HCEC 1CT (cell line): ENCODE data around the gene CCR9.

Source experiments
- DNase-seq: peaks from one replicate; pipeline ENCODE4 v3.0.0-alpha.2; 2017

The CCR9 gene

DNA sequence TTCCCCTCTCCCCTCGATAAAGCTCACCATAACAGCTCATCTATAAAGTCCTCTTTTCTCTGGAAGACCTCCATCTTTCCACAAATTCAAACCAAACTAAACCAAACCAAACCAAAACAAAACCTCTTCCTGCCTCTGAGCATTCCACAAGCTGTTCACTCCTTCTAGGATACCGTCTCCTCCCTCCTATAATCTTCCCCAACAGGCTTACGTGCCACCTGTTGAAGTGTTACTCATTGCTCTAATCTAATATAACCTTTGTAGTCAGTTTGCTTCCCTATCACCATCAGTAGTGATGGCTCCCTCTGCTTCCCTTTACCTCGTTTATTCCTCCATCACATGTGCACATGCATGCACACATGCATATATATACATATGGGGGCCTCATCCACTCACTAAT lies 12.7 kb upstream of the CCR9 start:
- no peak for DNase-seq

DNA sequence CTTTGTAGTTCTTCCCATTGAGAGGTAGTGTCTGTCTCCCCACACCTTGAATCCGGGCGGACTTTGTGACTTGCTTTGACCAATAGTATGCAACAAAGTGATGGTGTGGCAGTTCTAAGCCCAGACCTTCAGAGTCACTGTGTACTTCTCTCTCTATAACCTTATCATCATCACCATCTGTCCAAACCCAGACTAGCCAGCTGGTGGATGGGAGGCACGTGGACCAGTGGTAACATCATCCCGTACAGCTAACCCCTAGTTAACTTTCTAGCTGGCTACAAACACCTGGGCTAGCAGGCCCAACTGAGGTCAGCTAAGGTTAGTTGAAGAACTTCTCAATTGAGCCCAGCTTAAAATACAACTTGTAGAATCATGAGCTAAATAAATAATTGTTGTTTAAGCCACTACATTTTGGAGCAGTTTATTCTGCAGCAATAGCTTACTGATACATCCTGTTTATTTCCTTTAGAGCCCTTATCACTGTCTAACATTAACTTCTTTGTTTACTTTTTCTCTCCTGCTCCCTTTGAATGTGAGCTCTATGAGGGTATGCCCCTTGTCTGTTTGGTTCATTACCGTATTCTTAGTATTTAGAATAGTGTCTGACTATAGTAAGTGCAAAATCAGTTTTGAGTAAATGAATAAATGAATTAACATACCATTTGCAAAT lies 11.5 kb upstream of the CCR9 start:
- DNase-seq: no peak

DNA sequence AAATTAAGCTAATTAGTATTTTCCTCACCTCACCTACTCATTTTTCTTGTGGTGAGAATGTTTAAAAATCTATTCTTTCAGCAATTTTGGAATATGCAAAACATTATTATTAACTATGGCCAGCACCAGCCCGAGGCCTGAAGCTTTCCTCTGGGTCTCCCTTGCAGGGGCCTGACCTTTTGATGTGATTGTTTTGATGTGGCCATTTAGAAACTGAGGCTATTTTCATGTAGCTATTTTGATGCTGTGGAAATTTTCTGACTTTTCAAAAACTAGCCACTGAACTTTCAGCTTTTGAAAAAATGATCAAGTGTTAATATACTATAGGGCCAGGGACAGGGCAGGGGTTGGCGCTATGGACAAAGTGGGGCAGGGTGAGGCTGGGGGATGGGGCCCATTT lies 8.2 kb upstream of the CCR9 start:
- no peak for DNase-seq

DNA sequence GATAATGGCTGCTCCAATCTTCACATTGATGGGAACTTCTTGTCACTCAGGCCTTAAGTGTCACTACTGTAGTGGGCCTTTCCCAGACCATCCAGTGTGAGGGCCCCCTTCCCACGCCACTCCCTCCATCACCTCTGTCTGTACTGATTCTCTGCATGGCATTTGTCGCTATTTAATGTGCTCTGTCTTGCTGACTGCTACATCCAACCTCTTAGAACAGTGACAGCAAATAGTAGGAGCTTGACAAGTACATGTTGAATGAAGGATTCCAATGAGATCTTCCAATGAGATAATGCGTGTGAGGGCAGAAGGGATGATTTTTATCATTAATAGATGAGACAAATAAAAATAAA lies 5.6 kb upstream of the CCR9 start:
- no peak for DNase-seq

DNA sequence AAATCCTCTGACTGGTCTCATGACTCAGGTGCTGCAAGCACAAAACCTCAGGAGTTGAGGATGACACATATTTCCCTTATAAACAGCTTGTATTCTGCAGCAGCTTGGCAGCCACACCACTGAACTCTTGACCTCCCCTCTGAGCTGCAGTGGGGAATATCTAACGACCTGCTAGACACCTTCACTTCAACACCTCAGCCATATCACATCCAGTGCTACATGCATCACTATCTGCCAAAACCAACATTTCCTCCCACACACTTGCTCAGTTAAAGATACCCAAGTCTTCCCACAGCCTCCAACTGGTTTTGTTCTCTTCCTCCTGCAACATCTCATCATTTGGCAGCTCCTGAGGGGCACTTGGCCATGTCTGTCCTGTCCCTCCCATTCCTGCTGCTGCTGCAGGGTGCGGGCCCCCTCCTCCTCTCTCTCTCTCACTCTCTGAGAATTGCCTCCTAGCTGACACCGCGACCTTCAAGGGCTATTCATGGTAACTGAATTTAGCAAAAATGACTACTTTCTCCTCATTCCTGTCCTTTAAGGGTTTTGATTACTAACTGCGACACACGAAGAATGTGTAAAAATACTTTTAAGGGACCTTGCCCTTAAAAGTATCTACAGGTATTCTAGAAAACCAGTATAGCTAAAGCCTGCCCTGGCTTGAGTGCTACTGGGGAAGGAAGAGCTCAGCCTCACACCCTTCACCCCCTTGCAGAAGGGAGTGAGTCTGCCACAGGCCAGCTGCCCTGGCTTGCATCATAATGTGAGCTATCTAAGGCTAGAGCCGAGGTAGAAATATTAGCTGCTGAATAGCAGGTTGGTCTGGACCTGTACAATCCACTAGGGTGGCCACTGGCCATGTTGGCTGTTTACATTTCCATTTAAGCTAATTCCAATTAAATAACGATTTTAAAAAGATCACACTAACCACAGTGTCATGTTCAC lies 5.0 kb upstream of the CCR9 start:
- DNase-seq: peak; percentile 4

DNA sequence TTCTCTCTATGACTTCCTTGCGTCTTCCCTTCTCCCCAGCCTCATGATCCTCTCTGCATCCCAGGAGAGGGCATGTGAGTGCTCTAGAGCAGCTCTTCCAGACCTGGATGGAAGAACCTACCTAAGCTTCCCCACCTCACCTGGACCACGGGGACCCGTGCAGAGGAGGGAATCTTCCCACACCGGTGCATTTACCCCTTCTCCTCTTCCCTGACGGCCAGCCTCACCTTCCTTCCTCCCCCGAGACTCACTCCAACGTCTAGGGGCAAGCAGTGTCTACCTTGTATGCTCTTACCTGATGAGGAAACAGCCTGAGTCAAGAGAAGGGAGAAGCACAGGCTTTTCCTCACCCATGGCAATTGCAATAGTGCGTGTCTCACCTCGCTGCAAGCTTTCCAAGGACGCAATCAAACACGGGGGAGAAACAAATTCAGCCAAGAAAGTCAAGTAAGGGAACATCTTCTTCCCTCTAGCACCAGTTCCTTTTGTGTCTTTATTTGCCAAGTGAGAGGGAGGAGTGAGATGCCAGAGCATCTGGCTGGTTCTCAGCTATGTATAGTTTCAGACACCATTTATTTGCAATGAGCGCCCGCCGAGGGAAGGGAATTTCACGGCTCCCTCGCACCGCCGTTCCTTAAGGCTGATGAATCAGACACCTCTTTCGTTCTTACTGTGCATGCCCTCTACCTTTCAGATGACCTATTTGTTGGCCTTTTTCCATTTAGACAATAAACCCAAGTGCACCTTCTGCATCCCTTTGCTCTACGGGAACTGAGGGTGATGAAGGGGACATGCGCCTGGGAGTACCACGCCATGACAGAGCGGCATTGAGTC lies 1.8 kb upstream of the CCR9 start:
- no peak for DNase-seq

DNA sequence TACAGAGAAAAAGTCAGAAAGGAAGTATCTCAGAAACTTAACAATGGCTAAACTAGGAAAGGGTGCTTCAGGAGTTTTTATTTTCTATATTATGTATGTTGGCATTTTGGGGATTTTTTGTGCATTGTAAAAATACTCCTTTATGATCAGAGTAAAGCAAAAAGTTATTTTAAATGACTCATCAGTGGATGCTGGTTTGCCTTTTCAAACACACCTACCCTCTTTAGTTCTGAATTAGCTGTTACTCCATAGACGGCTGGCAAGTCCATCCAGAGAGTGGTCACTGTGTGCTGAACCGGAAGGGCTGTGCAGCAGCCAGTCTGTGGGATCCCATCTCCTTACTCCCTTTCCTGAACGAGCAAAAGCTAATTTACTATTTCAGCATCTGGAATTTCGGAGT lies 942 bp downstream of the CCR9 start:
- no peak for DNase-seq

DNA sequence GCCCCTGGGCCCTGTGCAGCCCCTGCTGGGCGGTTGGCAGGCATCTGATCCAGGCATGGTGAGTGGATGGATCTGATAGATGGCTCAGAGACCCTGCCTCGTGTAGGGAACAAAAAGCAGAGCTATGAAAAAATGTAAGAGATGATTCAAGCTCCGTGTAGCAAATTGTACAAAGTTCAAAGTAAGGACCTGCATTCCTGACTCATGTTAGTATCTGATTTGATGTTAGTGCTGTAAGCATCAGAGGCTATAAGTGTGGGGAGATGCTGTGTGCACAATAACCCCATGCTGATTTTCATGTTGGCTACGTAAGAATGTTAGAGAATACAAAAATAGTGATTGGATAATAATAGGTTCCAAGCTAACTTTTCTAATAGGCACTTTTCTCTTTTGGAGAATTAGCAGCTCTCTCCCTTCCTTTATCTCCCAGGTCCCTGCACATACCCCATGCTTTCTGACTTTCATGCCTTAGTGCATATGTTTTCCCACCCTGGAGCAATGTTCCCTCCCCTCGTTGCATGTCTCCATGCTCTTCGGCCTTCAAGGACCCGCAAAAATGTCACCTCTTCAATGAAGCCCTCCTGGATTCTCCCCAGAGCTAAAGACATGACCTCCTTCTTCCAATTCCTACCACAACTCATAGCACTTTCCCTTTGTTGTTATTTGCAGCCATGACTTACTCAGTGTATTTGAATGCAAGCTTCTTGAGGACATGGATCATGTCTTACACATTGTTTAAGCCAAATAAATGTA lies 1.6 kb downstream of the CCR9 start:
- no peak for DNase-seq

DNA sequence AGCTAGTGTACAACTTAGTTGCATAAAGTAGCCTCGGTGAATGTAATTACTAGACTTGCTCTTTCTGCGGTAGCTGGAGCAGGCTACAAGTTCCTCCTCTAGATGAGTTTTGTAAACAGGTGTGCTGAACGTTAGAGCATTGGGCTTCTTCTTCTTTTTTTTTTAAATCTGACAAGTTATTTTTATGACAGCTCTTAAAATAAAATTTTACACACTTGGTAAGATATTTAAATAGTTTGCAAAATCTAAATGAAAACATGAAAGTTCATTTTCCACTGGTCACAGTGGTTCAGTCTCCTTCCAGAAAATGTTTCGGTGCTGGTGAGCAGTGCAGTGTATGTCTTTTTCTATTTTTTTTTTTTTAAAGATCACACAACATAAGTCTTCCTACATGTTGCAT lies 3.0 kb downstream of the CCR9 start:
- DNase-seq: no peak

DNA sequence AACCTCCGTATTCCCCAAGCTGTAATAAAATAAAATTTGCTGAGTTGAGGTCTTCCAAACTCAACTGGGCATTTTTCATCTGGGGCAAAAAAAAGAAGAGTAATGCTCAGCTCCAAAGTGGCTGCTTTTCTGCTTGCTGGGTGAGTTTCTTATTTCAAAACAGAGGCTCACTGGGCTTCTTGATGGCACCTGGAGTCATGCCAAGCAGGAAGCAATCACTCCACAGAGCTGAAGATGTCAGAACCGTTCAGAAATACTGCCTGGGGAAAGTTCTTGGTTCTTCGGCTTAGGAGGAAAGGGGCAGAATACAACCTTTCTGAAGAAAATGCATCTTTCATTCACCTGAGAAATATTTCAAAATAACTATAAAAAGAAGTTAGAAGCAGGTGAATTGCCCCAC lies 4.1 kb downstream of the CCR9 start:
- DNase-seq: no peak

DNA sequence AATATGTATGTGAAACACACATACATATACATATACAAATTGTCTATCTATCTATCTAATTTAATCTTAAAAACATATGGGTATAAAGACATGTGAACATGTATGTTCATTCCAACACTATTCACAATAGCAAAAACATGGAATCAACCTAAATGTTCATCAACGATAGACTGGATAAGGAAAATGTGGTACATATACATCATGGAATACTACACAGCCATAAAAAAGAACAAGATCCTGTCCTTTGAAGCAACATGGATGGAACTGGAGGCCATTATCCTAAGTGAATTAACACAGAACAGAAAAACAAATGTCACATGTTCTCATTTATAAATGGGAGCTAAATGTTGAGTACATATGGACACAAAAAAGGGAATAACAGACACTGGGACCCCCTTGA lies 5.8 kb downstream of the CCR9 start:
- DNase-seq: no peak

DNA sequence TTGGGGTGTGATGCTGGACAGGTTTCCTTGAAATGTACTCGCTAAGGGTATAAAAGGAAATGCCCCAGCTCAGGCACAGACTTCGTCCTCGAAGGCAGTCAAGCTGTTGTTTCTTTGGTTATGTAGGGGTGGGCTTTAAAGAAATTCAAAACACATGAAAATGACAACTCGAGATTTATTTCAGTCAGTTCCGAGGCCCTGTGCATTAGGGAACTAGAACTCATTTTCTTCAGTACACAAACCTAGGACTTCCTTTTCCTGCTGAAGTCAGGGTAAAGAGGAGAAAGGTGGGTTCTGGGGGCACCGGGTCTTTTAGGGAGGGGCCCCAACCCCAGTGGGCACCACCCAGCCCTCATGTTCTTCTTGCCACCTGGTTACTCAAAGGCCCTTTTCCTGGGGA lies 7.7 kb downstream of the CCR9 start:
- no peak for DNase-seq

DNA sequence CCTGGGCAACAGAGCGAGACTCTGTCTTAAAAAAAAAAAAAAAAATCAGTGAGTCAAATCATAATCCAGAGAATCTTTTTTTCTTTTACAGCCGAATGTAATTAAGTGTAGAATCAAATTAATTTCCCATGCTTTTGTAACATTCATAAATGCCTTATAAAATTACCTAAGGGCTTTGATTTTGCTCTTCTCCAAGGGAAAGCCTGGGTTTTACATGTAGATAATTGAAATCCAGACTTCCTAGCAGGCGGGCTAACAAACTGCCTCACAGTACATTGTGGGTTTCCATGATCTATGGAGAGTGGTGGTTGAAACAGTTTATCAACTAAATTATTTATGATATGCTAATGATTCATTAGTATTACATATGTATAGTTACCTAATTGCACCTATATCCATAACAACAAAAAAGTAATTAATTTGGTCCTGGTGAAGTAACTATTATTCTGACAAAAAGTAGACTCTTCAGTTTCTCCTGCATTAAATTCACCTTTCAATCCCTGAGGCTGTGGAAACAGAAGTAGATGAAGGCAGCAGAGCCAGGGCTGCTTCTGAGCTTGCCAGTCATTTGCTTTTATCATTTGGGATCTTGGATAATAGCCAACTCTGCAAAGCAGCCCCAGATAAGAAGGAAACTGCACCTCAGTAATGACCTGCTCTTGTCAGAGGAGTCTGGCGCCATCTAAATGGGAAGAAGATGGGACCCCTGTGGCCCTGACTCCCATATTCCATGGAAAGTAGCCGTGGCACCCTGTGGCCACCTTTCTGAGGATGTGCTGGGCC lies 9.5 kb downstream of the CCR9 start:
- DNase-seq: no peak

DNA sequence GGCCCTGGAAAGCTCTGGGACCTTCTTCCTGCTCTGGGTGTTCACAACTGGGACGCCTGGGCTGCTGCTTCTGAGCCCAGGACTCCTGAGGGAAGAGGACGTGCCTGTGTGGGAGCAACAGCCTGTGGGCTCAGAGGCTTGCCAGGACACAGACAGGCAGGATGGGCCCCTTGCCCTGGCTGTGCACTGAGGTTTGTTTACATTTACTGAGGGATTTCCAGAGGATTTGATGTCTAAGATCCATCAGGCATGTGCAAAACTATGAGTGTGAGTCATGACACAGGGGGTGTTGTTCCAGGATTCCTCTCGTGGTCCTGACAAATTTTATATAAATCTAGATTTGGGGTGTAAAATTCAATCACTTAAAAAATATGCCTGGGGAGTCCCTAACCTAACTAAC lies 10.6 kb downstream of the CCR9 start:
- DNase-seq: peak; percentile 62

DNA sequence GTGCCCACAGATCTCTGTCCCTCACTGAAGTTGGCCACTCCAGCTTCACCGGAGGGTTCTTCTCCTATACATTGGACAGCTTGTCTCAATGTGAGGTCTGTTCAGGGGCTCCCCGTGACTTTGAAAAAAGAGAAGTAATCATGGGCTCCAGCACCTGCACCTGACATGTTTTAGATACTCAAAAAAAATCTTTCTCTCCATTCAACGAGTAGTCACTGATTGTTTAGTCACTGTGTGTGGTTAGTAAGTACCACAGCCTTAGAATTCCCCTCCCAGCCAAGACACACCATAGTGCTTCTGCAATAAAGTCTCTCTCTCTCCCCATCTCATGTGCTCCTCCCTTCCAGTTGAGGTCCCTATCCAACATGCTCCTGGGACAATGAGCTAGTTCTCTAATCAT lies 18.6 kb downstream of the CCR9 start:
- no peak for DNase-seq

DNA sequence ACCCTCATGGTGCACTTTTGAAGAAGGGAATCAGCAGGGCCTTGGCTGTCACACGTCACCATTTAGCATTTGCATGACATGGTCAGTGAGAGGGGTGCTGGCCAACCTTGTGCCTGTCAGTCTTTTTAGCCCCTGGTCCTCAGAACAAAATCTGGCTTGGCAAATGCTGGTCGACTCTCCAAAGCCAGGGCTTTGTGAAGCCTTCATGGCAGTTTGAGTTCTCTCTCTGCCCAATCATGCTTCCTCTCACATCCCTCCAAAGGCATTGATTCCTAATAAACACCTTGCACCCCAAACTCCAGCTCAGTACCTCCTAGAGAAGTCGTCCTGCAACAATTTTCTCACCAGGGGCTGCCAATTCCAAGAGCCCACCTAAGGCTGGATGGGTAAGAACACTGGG lies 19.4 kb downstream of the CCR9 start:
- DNase-seq: no peak

DNA sequence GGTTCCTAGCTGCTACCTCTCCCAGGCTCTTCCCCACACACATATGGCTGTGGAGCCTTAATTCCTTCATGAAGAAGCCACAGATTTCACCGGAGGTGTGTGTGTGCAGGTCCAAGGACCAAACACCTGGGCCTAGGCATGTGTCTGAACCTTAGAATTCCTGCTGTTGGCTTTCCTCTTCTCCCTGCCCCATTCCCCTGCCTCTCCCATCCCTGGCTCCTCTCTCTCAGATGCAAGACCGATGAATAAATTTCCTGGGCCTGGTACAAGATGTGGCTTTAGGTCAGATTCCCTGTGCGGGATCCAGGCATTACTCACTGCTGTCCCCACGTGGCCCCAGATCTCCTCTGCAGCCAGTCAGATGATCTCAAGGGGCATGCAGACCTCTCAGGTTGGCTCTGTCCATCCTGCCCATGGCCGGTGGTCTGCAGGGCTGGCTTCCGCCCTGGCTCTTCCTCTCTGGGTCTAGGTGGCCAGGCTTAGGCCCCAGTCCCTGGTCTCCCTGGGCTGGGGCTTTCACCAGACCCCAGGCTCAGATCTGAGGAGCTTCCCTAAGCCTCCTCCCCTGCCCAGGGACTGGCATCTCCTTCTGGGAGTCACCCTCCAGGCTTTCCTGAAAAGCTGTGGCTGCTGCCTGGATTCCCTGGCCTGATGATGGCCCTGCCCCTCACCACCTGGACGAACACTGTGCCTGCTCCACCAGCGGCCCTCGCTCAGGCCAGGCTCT lies 20.5 kb downstream of the CCR9 start:
- peak; percentile 76 for DNase-seq

DNA sequence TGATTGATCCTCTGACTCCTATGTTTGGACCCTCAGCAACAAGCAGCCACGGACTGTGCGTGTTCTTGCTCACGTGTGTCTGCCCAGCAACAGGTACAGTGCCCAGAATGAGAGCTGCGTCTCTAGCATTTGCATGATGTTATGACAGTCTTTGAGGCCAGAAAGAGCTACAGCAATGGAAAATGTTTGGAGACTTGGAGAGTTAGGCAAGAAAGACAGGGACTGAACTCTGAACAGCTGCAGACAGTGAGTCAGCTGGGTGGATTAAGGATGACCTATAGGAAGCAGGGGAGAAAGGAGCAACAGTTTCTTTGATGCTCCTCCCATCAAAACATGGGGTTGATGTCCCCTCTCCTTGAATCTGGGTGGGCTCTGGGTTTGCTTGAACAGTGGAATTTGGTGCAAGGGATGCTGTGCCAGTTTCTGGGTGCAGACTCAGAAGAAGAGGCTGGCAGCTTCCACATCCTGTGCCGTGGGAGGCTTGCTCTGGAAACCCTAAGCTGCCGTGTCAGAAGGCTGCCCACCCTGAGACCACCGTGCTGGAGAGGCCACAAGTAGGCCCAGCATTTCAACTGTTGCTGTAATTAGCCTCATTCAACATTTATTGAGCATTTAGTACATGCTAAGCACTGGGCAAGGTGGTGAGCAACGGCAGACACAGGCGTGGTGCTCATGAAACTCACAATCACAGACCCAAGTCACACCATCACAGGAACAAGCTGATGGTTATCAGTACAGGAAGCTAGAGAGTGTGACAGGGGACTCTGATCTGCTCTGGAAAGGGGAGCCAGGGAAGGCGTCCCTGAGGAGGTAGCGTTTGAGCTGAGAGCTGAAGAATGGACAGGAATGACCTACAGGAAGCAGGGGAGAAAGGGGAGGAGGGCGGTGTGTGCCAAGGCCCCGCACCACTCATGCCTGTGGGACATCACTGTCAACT lies 21.7 kb downstream of the CCR9 start:
- peak; percentile 82 for DNase-seq

DNA sequence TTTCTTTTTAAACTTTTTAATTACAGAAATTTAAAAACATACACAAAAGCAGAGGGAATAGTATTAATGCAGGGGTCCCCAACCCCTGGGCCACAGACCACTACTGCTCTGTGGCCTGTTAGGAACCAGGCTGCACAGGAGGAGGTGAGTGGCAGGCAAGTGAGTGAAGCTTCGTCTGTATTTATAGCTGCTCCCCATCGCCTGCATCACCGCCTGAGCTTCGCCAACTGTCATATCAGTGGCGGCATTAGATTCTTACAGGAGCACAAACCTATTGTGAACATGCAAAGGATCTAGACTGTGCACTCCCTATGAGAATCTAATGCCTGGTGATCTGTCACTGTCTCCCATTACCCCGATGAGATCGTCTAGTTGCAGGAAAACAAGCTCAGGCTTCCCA lies 22.4 kb downstream of the CCR9 start:
- DNase-seq: no peak

DNA sequence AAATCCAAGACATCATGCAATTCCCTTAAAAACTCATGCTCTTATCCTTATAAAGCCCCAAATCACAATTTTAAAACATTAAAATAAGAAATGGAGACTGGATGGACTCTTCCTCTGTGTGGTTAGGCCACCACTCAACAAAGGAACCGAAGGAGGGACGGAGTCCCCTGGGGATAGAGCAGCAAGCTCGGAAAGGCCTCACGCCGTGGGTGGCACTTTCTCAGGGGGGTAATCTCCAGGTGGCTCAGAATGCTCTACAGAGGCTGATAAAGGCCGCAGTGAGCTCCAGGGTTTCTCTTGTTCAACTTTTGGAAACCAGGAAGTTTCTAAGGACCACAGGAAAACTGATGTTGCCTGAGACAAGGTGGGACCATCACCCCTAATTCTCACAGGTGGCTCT lies 23.2 kb downstream of the CCR9 start:
- DNase-seq: no peak
